ENCODE data around the gene GPR171.

GPR171 gene

GRCh38 chr3:151178208-151178845 is 24.7 kb downstream of the GPR171 start:
- DNase-seq = no peak

DNA sequence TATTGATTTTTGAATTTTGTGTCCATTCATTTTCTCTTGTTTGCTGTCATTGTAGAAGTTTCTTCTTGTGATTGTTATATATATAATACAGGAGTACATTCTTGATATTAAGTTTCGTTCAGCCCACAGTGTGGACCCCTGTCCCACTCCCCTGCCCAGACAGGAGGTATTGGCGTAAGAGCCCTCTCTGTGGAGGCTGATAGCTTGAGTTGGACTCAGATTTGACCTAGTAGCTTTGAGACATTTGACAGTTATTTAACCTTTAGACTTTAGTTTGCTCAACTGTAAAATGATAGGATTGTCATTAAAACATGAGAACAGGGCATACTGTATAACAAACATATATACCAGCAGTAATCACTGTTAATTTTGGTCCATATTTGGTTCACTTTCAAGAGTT is 27.1 kb downstream of the GPR171 start:
- no peak for DNase-seq

GRCh38 chr3:151174351-151174750 is 28.7 kb downstream of the GPR171 start:
- DNase-seq = no peak

DNA sequence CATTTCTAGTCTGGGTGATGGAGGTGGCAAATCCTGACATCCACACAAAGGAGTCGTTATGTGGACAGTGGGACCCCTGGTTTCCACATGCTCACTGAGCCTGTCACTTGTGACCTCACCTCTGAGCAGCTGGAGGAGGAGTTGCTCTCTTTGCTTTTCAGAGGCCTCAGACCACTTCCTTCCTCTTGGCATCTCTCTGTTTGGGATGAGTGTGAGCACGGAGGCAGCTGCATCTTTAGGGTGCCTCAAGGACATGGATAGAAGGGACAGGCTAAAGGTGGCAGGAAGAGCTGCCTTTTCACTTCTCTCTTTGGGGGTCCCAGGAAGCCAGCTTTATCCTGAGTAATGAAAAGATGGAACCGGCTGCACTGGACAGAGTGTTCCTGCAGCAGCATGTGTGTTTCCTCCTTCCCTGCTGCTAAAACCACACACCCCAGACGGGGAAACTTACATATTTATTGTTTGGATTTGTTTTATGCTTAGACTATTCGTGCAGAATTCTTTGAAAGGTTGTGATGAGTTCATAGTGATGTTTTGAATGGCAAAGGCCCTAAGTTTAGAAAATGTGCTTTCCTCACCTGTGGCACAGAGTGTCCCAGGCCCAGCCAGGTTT is 31.8 kb downstream of the GPR171 start:
- DNase-seq = no peak

- peak in 5 of 56 donors; percentile 3 to 24 (median 14) for DNase-seq
Measured at GRCh38 chr3:151169948-151170679, 32.9 kb downstream of the GPR171 start.

GRCh38 chr3:151169262-151169947 is 33.6 kb downstream of the GPR171 start:
- no peak for DNase-seq

GRCh38 chr3:151168269-151169094 is 34.5 kb downstream of the GPR171 start:
- DNase-seq = peak in 38 of 56 donors; percentile 5 to 82 (median 32)

DNA sequence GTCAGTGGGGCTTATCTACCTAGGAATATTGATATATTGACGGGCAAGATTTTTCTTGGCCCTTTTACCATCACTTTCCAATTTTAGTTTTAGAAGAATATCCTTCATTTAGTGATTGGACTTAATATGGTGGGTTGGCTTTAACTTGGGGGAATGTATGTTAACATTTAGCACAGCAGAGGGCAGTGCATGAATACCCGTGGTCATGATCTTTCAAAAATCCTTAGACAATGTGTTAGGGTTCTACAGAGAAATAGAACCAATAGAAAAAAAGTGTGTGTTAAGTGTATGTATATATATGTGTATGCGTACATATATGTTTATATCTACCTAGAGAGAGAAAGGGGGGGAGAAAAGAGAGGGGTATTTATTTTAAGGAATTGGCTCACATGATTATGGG is 36.9 kb downstream of the GPR171 start:
- DNase-seq = no peak

GRCh38 chr3:151165226-151165625 is 37.8 kb downstream of the GPR171 start:
- DNase-seq = no peak

GRCh38 chr3:151159806-151160205 is 43.2 kb downstream of the GPR171 start:
- DNase-seq = no peak

- no peak for DNase-seq
Measured at GRCh38 chr3:151156618-151157216, 46.3 kb downstream of the GPR171 start.

DNA sequence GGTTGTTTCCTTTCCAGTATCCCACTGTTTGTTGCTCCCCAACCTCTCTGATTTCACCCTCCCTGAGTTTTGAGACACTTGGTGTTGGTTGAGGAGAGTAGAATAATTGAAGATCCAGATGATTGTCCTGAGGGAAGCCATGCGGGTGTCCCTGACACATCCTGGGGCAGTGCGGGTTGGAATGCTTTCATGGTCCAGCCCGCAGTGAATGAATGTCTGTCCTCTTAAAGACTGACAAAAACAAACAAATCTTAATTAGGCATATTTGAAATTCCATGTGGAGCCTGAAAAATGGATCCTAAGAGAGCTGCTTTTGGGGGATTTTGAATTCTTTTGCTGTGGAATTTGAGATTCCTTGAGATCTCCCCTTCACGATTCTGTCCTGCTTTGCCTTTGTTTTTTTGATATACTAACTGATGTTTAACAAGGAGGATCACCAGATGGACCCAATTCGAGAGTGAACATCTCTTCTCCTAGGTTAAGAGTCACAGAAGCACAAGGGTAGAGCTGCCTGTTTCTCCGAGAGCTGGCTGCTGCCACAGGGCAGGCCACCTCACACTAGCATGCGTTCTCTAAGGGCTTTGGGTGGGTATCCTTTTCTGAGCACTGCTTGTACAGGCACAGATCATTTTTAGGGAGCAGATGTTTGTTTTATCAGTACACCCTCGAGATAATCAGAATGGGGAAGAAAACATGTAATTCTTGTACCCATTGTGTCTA is 47.4 kb downstream of the GPR171 start:
- DNase-seq = no peak

- no peak for DNase-seq
Measured at GRCh38 chr3:151154566-151154965, 48.5 kb downstream of the GPR171 start.

- DNase-seq = no peak
Measured at GRCh38 chr3:151152455-151153079, 50.4 kb downstream of the GPR171 start.
